ENCODE measurements around the gene ASPA.

- TF ChIP-seq CTCF (IDR thresholded peaks at IDR 0.05) (no peak), POLR2A (IDR thresholded peaks at IDR 0.05) (no peak), EP300 (IDR thresholded peaks at IDR 0.05) (no peak)
Measured at GRCh38 chr17:3524024-3524423, 48.2 kb downstream of the ASPA start.

All from tibial nerve (tissue), 4 donors.